Right lobe of liver (tissue), 6 donors: Measurements from ENCODE around the gene INSYN2B. TPM values are rescaled to one million over a fixed set of nuclear protein-coding genes. Genes with fewer than 3 reads are reported as not detected.

Source experiments
- ATAC-seq, 4 donors: fragments of 200-7000 bp; cut with Tn5 transposase; one replicate each; pipeline ENCODE4 v1.9.1; 2020; ENCODE audit warnings: mild to moderate bottlenecking in 4 of 4, moderate library complexity in 4 of 4
- DNase-seq, 3 donors: peaks; one replicate each; pipeline ENCODE4 v3.0.0-alpha.2; 2020
- H3K27ac ChIP-seq, 3 donors: fragments of 200-600 bp; one replicate each; pipeline ENCODE4 v1.8.0; 2022
- H3K27me3 ChIP-seq, 2 donors: fragments of 200-600 bp; one replicate each; pipeline ENCODE4 v1.8.0; 2022
- H3K36me3 ChIP-seq, 4 donors: fragments of 200-600 bp; sonication (generic) in 1 of 4; one replicate each; pipeline versions ENCODE4 v1.5.1 to v1.8.0; 2017 to 2022; ENCODE audit warnings: control low read depth in 1 of 4
- H3K4me1 ChIP-seq, 4 donors: fragments of 200-600 bp; sonication (generic) in 1 of 4; one replicate each; pipeline versions ENCODE4 v1.5.1 to v1.8.0; 2017 to 2022; ENCODE audit warnings: control low read depth in 1 of 4
- H3K4me3 ChIP-seq, 3 donors: fragments of 200-600 bp; one replicate each; pipeline ENCODE4 v1.8.0; 2022
- H3K9me3 ChIP-seq, 4 donors: fragments of 200-600 bp; sonication (generic) in 1 of 4; one replicate each; pipeline versions ENCODE4 v1.5.1 to v1.8.0; 2017 to 2022; ENCODE audit warnings: control low read depth in 1 of 4
- POLR2A ChIP-seq: fragments of 450-650 bp; IDR thresholded peaks from one replicate; pipeline ENCODE4 v1.6.1; 2017; ENCODE audit warnings: antibody characterized with exemption, mild to moderate bottlenecking
- WGBS: methylation state at CpG from one replicate; pipeline ENCODE4 v1.1.6; 2018; ENCODE audit warnings: low coverage, low lambda C conversion rate; ENCODE audit not compliant: insufficient coverage; ENCODE audit errors: missing lambda C conversion rate; 5-methylcytosine and 5-hydroxymethylcytosine counted together
- intact Hi-C, 2 donors: fragments of 100-400 bp; cut with DNase I; formaldehyde crosslinking; loops; one replicate each; pipeline versions ENCODE4 v1.11.2 to v1.14.1; 2022
- total RNA-seq, 6 experiments: library from RNA; depleted of rRNA in 2 of 6; stranded (reverse); fragments of >200 nt in 2 of 6; fragmentation: NEBNext Ultra II Directional in 3 of 6; extraction: Animal tissue kit (Norgen Biotek cat#: 25700) in 3 of 6; gene quantifications; one replicate each; pipeline versions ENCODE4 v1.1.0 to v1.2.4, GENCODE V29; 2016 to 2023
- TF ChIP-seq, protein P1 (sequence below), 4 donors: fragments of 200-600 bp in 3 of 4; fragments of 450-650 bp in 1 of 4; IDR thresholded peaks; one replicate each; pipeline versions ENCODE4 v1.5.1 to v1.8.0; 2016 to 2022; ENCODE audit warnings: antibody characterized with exemption in 4 of 4, mild to moderate bottlenecking in 2 of 4
- donor health status: DM: no; HTN: yes; CAD: no.
- donor health status: DM: no; HTN: no; CAD: no.
- donor health status: DM: no; HTN: no; CAD: no.
- donor health status: DM: no; HTN: yes; CAD: no.
- donor health status: DM: no; HTN: yes; CAD: no.

INSYN2B gene
- total RNA-seq, 6 experiments from 2014 or later = 0.09 to 0.13 TPM; not detected in 4

DNA sequence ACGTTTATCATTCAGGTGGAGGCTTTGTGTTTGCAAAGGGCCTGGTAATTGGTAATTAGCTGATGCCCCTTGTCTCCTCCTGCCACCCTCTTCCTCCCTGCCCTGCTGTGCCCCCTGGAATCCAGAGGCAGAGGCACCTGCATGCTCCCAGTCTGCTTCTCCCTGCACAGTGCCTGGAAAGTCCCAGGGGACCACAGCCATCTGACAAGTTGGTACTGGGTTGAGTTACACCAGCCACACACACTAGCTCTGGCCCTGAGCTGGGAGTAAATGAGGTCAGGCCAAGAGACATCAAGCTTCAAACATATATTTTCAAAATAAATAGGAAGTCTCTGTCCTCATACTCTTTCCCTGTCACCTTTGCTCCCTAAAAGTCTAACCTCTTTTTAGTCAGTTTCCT lies 56.3 kb downstream of the INSYN2B start:
- DNase-seq = no peak
- WGBS = 60% methylated on average over 1 of the region's 1 CpG
- no peaks in the 10 kb centered on the region for H3K9me3 ChIP-seq
- H3K4me3 ChIP-seq = no peak overlapping the region
- H3K36me3 ChIP-seq = no peaks in the 10 kb centered on the region
- H3K27me3 ChIP-seq = no peaks in the 10 kb centered on the region
- no peak overlapping the region for H3K27ac ChIP-seq
- no peak for ATAC-seq
- intact Hi-C loops = no loop called here
- no peaks in the 10 kb centered on the region for H3K4me1 ChIP-seq
- no peak for TF ChIP-seq POLR2A
- TF ChIP-seq, protein P1, sequence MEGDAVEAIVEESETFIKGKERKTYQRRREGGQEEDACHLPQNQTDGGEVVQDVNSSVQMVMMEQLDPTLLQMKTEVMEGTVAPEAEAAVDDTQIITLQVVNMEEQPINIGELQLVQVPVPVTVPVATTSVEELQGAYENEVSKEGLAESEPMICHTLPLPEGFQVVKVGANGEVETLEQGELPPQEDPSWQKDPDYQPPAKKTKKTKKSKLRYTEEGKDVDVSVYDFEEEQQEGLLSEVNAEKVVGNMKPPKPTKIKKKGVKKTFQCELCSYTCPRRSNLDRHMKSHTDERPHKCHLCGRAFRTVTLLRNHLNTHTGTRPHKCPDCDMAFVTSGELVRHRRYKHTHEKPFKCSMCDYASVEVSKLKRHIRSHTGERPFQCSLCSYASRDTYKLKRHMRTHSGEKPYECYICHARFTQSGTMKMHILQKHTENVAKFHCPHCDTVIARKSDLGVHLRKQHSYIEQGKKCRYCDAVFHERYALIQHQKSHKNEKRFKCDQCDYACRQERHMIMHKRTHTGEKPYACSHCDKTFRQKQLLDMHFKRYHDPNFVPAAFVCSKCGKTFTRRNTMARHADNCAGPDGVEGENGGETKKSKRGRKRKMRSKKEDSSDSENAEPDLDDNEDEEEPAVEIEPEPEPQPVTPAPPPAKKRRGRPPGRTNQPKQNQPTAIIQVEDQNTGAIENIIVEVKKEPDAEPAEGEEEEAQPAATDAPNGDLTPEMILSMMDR (IDR thresholded peaks at IDR 0.05) = no peak

DNA sequence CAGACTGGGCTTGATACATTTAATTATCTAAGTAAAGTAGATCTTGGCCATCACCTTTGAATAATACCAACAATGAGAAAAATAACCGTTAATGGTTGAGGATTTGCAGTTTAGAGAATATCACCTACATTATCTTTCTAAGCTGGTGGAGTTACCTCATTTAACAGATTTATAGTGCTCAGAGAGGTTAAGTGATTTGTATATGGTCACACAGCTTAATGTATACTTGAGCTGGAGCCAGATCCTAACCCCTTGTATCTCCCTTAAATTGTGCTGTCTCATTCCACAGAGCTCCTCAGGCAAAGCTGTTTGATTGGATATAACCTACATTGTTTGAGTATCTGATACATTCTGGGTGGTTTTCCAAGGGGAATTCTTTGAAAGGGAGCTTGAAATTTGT lies 57.8 kb downstream of the INSYN2B start:
- 73% methylated on average over 1 of the region's 1 CpG for WGBS
- Histone ChIP-seq H3K4me1 (no peaks in the 10 kb centered on the region), H3K27me3 (no peaks in the 10 kb centered on the region), H3K9me3 (no peaks in the 10 kb centered on the region), H3K36me3 (no peaks in the 10 kb centered on the region), H3K4me3 (no peak overlapping the region), H3K27ac (no peak overlapping the region)
- ATAC-seq (no peak), DNase-seq (no peak)
- intact Hi-C loops = no loop called here
- TF ChIP-seq, protein P1 (IDR thresholded peaks at IDR 0.05) = no peak
- TF ChIP-seq POLR2A = no peak

DNA sequence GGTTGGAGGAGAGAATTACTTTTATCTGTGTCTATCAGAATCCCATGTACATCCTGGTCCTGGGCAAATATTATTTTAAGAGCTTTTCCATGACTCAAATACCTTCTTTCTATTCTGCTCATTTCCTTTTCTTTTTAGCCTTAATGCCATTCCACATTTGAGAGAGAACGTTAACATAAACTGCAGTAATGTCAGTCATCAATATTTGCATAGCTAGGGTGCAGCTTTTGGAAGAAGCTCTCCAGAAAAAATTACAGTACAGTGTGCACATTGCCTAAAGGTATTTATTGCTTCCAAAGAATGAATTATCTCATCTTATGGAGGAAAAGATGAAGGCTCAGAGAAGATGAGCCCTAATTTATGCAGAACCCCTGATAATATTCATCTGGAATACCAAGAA lies 58.3 kb downstream of the INSYN2B start:
- Histone ChIP-seq H3K36me3 (no peaks in the 10 kb centered on the region), H3K9me3 (no peaks in the 10 kb centered on the region), H3K27me3 (no peaks in the 10 kb centered on the region), H3K27ac (no peak overlapping the region), H3K4me1 (no peaks in the 10 kb centered on the region), H3K4me3 (no peak overlapping the region)
- no peak for DNase-seq
- intact Hi-C loops = no loop called here
- WGBS = 47% methylated on average over 1 of the region's 1 CpG
- ATAC-seq = no peak
- TF ChIP-seq POLR2A = no peak
- TF ChIP-seq, protein P1 (IDR thresholded peaks at IDR 0.05) = no peak

DNA sequence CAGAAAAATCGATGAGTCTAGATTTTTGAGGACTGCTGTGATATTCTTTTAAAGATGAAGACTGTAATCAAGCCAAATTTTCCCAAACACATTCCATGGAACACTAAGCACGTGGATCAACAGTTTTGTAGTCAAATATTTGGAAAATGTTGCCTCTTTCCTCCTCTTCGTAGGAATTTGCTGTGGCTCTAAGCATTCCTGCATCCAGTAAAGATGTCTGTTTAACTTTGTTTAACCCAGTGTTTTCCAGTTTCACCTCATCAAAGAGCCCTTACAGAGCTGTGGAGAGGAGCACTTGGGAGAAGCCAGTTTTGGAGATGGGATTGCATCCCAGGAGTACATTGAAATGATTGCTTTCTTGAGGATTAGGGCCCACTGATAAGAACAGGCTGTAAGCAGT lies 58.9 kb downstream of the INSYN2B start:
- 25% methylated on average over 3 of the region's 3 CpGs for WGBS
- H3K27me3 ChIP-seq = no peaks in the 10 kb centered on the region
- no peaks in the 10 kb centered on the region for H3K9me3 ChIP-seq
- no peak for TF ChIP-seq POLR2A
- TF ChIP-seq, protein P1 (IDR thresholded peaks at IDR 0.05) = no peak
- intact Hi-C loops = no loop called here
- ATAC-seq = no peak
- no peaks in the 10 kb centered on the region for H3K4me1 ChIP-seq
- DNase-seq = no peak
- H3K4me3 ChIP-seq = no peak overlapping the region
- no peak overlapping the region for H3K27ac ChIP-seq
- H3K36me3 ChIP-seq = no peaks in the 10 kb centered on the region

DNA sequence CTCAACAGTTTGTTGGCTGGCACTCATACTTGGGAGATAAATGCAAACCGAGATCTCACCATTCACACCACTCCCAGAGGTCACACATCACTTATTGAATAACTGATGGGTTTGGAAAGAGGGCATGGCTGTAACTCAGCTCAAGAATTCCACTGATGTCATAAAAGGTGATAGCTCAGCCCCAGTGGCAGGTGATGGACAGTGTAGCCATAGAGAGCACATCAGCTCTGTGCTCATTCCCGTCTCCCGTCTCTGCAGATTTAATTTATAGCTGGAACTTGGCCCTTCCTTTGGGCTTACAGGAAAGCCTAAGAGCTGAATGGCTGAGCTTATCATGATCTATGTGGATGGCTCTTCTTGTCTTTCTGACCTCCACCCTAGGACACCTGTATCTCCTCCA lies 59.8 kb downstream of the INSYN2B start:
- Histone ChIP-seq H3K27ac (no peak overlapping the region), H3K9me3 (no peaks in the 10 kb centered on the region), H3K36me3 (no peaks in the 10 kb centered on the region), H3K4me1 (no peaks in the 10 kb centered on the region), H3K27me3 (no peaks in the 10 kb centered on the region), H3K4me3 (no peak overlapping the region)
- 69% methylated on average over 2 of the region's 3 CpGs for WGBS
- no peak for DNase-seq
- TF ChIP-seq, protein P1 (IDR thresholded peaks at IDR 0.05) = no peak
- TF ChIP-seq POLR2A = no peak
- ATAC-seq = no peak
- intact Hi-C loops = no loop called here
